Prostate gland (tissue), 2 donors: Measurements from ENCODE around the gene C11orf91.

ENCODE experiments used
- CTCF ChIP-seq, 4 experiments: fragments of 200-600 bp in 2 of 4; fragments of 450-650 bp in 2 of 4; sonication (generic) in 2 of 4; IDR thresholded peaks; 1 replicate in 3 of 4; 2 replicates in 1 of 4; pipeline ENCODE4 v1.5.1; 2016 to 2019; ENCODE audit warnings: antibody characterized with exemption in 4 of 4, mild to moderate bottlenecking in 2 of 4, moderate library complexity in 2 of 4
- POLR2A ChIP-seq: fragments of 450-650 bp; IDR thresholded peaks from one replicate; pipeline ENCODE4 v1.6.1; 2016; ENCODE audit warnings: antibody characterized with exemption, mild to moderate bottlenecking

GRCh38 chr11:33659370-33660139 lies 41.1 kb downstream of the C11orf91 start:
- TF ChIP-seq POLR2A (no peak), CTCF (IDR thresholded peaks at IDR 0.05) (no peak)
